ENCODE measurements around the gene RSRC1. TPM values are rescaled to one million over a fixed set of nuclear protein-coding genes. Genes with fewer than 3 reads are reported as not detected.
"Not testable (repeated sequence)": the region's sequence is repeated elsewhere in the genome, so short reads cannot be mapped to it uniquely, and the experiment has no call there.

Gene RSRC1, protein sequence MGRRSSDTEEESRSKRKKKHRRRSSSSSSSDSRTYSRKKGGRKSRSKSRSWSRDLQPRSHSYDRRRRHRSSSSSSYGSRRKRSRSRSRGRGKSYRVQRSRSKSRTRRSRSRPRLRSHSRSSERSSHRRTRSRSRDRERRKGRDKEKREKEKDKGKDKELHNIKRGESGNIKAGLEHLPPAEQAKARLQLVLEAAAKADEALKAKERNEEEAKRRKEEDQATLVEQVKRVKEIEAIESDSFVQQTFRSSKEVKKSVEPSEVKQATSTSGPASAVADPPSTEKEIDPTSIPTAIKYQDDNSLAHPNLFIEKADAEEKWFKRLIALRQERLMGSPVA
- total RNA-seq (10 to 100 TPM; 19.8 to 27.6 (median 21.9) TPM), polyA plus RNA-seq (10 to 100 TPM; 12.6 to 13.8 TPM)
- long read RNA-seq, donor 1, partial matches to known transcripts, result 4 of 10 reads
- long read RNA-seq, donor 1, other reads (novel, unspliced or antisense), result 2 of 10 reads
- long read RNA-seq, donor 2, partial matches to known transcripts, result 0 of 5 reads
- long read RNA-seq, donor 2, other reads (novel, unspliced or antisense), result 1 of 5 reads
- long read RNA-seq, donor 3, partial matches to known transcripts, result 1 of 4 reads
- long read RNA-seq, donor 3, other reads (novel, unspliced or antisense), result 1 of 4 reads

DNA sequence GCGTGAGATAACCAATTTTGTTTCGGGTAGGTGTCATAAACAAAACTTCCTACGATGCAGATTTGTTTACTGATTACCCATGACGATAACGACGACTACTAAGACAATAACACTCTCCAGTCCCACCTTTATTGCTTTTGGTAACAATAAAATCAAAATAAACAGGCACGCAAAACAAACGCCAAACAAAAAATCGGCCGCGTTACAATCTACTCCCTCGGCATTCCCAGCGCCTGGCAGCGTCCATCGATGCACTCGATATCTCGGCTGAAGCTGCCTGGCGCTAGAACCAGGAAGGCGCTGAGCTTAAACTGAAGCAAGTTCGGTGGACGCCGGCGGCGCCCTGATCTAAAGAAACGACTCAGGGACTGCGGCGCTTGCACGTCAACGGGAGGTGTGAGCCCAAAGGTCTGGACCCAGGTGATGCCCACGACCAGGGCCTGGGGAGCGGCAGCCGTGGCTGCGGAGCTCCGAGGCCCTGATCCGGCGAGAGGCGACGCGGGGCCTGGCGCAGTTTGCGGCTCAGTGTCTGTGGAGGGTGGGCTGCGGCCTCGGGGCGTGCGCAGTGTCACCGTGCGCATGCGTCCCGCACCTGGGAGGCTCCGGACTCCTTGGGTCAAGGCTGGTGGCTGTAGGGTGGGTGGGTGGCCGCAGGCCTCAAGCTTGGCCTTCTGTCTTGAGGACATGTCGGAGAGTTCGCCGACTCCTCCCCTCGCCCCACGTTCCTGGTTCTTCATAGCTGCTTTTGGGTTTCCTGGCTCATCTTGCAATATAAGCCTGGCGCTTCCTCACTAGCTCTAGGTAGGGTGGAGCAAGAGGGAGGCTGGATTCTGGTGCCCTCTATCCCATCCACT lies at the start of gene RSRC1:
Gene RSRC1, plus strand, starts transcription at position 286 of the 854 bp plus-strand sequence. CDS start 12,016 bp downstream, outside the sequence.
- intact Hi-C loops (cut with DNase I), result no loop called here

DNA sequence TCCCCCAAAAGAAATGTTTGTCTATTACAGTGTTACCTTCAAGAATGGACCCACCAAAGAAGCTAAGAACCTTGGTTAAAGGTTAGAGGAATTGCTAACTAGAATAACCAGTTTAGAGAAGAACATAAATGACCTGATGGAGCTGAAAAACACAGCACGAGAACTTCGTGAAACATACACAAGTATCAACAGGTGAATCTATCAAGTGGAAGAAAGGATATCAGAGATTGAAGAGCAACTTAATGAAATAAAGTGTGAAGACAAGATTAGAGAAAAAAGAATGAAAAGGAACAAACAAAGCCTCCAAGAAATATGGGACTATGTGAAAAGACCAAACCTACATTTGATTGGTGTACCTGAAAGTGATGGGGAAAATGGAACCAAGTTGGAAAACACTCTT lies 44.3 kb upstream of the RSRC1 start:
- H3K4me3 ChIP-seq; intact Hi-C loops (cut with DNase I); H3K4me1 ChIP-seq; DNase-seq; H3K9me3 ChIP-seq; ATAC-seq; H3K27ac ChIP-seq; H3K36me3 ChIP-seq: not testable (repeated sequence)
- WGBS, 2 donors, result 93 to 95% methylated on average over 2 of the region's 2 CpGs
- peaks cover 0 to 29% (median 5%) of the 10 kb centered on the region in 7 donors for H3K27me3 ChIP-seq

More for the DNA sequence above, at the start of gene RSRC1:
- peak; percentile 90 to 95 (median 92) for ATAC-seq
- H3K9me3 ChIP-seq, result peaks cover 0 to 18% (median 0%) of the 10 kb centered on the region in 11 donors
- TF ChIP-seq, protein P1, sequence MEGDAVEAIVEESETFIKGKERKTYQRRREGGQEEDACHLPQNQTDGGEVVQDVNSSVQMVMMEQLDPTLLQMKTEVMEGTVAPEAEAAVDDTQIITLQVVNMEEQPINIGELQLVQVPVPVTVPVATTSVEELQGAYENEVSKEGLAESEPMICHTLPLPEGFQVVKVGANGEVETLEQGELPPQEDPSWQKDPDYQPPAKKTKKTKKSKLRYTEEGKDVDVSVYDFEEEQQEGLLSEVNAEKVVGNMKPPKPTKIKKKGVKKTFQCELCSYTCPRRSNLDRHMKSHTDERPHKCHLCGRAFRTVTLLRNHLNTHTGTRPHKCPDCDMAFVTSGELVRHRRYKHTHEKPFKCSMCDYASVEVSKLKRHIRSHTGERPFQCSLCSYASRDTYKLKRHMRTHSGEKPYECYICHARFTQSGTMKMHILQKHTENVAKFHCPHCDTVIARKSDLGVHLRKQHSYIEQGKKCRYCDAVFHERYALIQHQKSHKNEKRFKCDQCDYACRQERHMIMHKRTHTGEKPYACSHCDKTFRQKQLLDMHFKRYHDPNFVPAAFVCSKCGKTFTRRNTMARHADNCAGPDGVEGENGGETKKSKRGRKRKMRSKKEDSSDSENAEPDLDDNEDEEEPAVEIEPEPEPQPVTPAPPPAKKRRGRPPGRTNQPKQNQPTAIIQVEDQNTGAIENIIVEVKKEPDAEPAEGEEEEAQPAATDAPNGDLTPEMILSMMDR (IDR thresholded peaks at IDR 0.05), result no peak
- H3K4me1 ChIP-seq, result peaks cover 0 to 54% (median 29%) of the 10 kb centered on the region in 9 donors
- H3K4me3 ChIP-seq, result peak within 1 kb of the TSS; percentile 63 to 97 (median 84)
- 0 to 1% methylated on average over 57 of the region's 57 CpGs for WGBS, 2 donors
- no peaks in the 10 kb centered on the region for H3K36me3 ChIP-seq
- H3K27ac ChIP-seq, result peak within 1 kb of the TSS in 9 of 10 donors; percentile 49 to 86 (median 68)
- DNase-seq, result peak; percentile 80 to 87
- H3K27me3 ChIP-seq, result peaks cover 16 to 49% (median 44%) of the 10 kb centered on the region in 7 donors

DNA sequence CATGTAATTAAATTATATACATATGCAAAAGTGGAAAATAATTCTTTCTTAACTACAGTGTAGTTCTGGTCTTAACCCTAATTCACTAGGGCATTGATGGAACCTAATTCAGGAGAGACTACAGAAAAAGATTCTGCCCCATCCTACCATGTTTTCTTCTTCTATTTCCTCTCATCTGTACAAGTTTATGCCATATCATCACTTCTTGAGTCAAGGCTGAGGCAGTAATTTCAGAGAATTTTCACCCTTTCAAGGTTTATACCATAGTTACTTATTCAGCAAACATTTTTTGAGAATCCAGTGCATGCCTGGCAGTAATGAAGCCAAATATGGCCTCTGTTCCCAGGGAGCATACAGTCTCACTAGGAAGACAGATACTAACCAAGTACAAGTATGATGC lies 37.1 kb upstream of the RSRC1 start:
- H3K27ac ChIP-seq, result no peak overlapping the region
- H3K27me3 ChIP-seq, result peaks cover 0 to 46% (median 22%) of the 10 kb centered on the region in 7 donors
- ATAC-seq, result no peak
- intact Hi-C loops (cut with DNase I), result no loop called here
- no peaks in the 10 kb centered on the region for H3K9me3 ChIP-seq
- no peaks in the 10 kb centered on the region for H3K4me1 ChIP-seq
- H3K36me3 ChIP-seq, result no peaks in the 10 kb centered on the region
- DNase-seq, result no peak
- H3K4me3 ChIP-seq, result no peak overlapping the region
- TF ChIP-seq, protein P1 (IDR thresholded peaks at IDR 0.05), result no peak

DNA sequence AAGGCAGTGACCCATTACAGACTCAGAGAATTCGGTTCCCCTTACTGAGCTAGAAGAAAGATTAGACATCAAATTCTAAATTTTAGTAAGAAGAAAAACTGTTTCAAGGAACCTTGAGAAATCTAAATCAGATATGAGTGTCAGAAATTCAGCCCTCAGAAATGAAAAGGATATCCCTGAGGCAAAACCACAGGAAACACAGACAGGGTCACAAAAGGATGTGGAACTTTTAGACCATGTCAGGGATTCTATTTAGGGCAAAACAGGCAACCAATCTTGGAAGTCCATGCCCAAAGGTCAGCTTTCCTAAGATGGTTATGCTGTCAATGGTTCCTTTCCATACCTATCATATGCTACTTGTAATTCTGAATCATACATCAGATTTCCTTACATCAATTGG lies 35.3 kb upstream of the RSRC1 start:
- ATAC-seq (no peak), DNase-seq (no peak)
- intact Hi-C loops (cut with DNase I), result no loop called here
- TF ChIP-seq, protein P1 (IDR thresholded peaks at IDR 0.05), result no peak
- WGBS, 2 donors, result 67 to 77% methylated on average over 1 of the region's 1 CpG
- Histone ChIP-seq H3K4me3 (no peak overlapping the region), H3K36me3 (no peaks in the 10 kb centered on the region), H3K27ac (no peak overlapping the region), H3K27me3 (peaks cover 0 to 49% (median 29%) of the 10 kb centered on the region in 7 donors), H3K4me1 (no peaks in the 10 kb centered on the region), H3K9me3 (no peaks in the 10 kb centered on the region)
